Hepatocyte (in vitro differentiated cells): ENCODE measurements around the gene KXD1.

ENCODE experiments used
- CTCF ChIP-seq: fragments of 200-600 bp; sonication (generic); IDR thresholded peaks from 2 replicates; pipeline ENCODE4 v1.5.1; 2016; ENCODE audit warnings: antibody characterized with exemption, mild to moderate bottlenecking; ENCODE audit not compliant: poor library complexity
- EZH2 ChIP-seq: fragments of 200-600 bp; sonication (generic); IDR thresholded peaks from 2 replicates; pipeline ENCODE4 v1.6.1; 2016; ENCODE audit warnings: antibody characterized with exemption, mild to moderate bottlenecking, borderline replicate concordance

GRCh38 chr19:18514800-18515682 lies 42.6 kb upstream of the KXD1 start:
- TF ChIP-seq EZH2 (no peak), CTCF (no peak)
